HL-60 (cell line): ENCODE results near the gene MLC1.

Experiments
- DNase-seq, 2 experiments: peaks; one replicate each; pipeline ENCODE4 v3.0.0-alpha.2; 2010 to 2020; ENCODE audit warnings: low read depth in 1 of 2, low spot score in 1 of 2
- H3K27ac ChIP-seq: fragments of 250-450 bp; sonication (Bioruptor Pico); replicated peaks from 2 replicates; pipeline ENCODE4 v1.5.1; 2020; ENCODE audit warnings: mild to moderate bottlenecking, moderate library complexity
- H3K27me3 ChIP-seq: fragments of 250-450 bp; sonication (Bioruptor Pico); 2 replicates; pipeline ENCODE4 v1.5.1; 2021; ENCODE audit warnings: mild to moderate bottlenecking, moderate library complexity; ENCODE audit not compliant: insufficient read depth, poor library complexity, severe bottlenecking
- H3K4me3 ChIP-seq: replicated peaks from 2 replicates; pipeline ENCODE4 v1.5.1; 2011; ENCODE audit warnings: mild to moderate bottlenecking, control low read depth, low read length; ENCODE audit not compliant: insufficient read depth
- GABPA ChIP-seq: IDR thresholded peaks from 2 replicates; pipeline ENCODE4 v1.6.1; 2012; ENCODE audit warnings: low read depth
- POLR2AphosphoS5 ChIP-seq: IDR thresholded peaks from 2 replicates; pipeline ENCODE4 v1.6.1; 2012; ENCODE audit warnings: low read depth
- SPI1 ChIP-seq: IDR thresholded peaks from 2 replicates; pipeline ENCODE4 v1.6.1; 2012; ENCODE audit warnings: low read depth, mild to moderate bottlenecking, borderline replicate concordance
- TF ChIP-seq, protein P1 (sequence below): IDR thresholded peaks from one replicate; pipeline ENCODE4 v1.5.1; 2011; ENCODE audit warnings: low read length, control low read depth, inconsistent platforms; ENCODE audit not compliant: insufficient read depth
- TF ChIP-seq, protein P2 (sequence below): IDR thresholded peaks from 2 replicates; pipeline ENCODE4 v1.6.1; 2012; ENCODE audit warnings: low read depth; ENCODE audit not compliant: insufficient replicate concordance

Gene MLC1

DNA sequence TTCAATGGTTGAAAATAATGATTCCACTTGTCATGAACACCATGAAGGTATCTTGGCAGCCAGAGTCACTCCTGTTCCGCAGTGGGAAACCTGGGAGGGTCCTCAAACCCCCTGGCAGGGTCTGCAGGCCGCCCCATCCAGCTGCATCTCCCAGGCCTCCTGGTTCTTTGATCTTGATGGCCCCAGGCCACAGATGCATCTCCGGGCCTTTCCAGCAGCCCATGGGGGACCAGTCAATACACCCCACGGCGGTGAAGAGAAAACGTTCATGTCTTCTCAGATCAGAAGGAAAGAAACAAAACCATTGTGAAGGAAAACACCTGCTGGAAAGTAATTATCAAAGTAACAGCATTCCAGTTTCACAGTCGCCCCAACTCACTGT lies 25.4 kb downstream of the MLC1 start:
- DNase-seq = no peak
- H3K4me3 ChIP-seq = no peak overlapping the region
- no peak overlapping the region for H3K27ac ChIP-seq
- peaks cover 2% of the 10 kb centered on the region for H3K27me3 ChIP-seq
- TF ChIP-seq SPI1 = no peak
- TF ChIP-seq, protein P1, sequence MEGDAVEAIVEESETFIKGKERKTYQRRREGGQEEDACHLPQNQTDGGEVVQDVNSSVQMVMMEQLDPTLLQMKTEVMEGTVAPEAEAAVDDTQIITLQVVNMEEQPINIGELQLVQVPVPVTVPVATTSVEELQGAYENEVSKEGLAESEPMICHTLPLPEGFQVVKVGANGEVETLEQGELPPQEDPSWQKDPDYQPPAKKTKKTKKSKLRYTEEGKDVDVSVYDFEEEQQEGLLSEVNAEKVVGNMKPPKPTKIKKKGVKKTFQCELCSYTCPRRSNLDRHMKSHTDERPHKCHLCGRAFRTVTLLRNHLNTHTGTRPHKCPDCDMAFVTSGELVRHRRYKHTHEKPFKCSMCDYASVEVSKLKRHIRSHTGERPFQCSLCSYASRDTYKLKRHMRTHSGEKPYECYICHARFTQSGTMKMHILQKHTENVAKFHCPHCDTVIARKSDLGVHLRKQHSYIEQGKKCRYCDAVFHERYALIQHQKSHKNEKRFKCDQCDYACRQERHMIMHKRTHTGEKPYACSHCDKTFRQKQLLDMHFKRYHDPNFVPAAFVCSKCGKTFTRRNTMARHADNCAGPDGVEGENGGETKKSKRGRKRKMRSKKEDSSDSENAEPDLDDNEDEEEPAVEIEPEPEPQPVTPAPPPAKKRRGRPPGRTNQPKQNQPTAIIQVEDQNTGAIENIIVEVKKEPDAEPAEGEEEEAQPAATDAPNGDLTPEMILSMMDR = no peak
- TF ChIP-seq POLR2AphosphoS5 = no peak

DNA sequence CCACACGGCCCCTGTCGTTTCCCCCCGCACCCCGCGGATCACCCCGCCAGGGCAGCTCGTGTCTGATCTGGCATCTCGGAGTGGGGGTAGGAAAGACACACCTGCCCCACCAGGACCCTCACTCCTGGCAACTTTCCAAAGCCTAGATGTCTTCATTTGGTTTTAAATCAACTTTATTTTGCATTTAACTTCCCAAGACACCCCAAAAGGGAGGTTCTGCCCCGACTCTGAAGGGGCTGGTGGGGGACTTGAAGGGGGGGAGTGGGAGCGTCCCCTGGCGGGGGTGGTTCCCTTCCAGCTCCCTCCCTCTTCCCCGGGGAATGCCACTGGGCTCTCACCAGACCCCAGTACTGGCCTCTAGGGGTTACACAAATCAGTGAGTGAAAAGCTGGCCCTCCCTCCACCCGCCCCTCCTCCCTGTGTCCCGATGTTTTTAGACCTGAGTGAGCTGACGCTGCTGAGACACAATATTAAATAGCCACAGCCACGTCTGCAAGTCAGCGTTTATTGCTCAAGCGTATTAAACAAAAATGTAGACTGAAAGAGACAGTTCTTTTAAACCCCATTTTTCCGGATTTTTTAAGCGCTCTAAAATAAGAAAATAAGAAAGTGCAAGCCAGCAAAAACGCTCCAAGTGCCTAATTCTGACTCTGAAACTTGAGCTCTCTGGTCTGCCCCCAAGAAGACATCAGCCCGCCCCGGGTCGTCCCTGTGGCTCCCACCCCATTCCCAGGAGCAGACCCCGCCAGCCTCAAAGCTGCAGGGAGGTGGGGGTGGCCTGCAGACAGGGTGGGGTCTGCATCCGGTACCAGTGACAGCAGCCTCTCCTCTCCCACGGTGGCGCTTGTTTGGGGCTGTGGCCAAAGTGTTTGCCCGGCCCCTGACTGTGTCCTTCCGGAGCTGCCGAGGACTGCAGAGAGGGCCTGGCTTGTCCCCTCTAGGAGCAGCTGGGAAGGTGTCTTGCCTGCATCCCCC lies 26.0 kb downstream of the MLC1 start:
- DNase-seq = peak in 1 of 2 experiments; percentile 21
- Histone ChIP-seq H3K4me3 (no peak overlapping the region), H3K27ac (no peak overlapping the region), H3K27me3 (peaks cover 2% of the 10 kb centered on the region)
- TF ChIP-seq POLR2AphosphoS5 = peak; percentile 45; the same call in 1 of the 2 replicates
- TF ChIP-seq SPI1 = no peak
- TF ChIP-seq, protein P2, sequence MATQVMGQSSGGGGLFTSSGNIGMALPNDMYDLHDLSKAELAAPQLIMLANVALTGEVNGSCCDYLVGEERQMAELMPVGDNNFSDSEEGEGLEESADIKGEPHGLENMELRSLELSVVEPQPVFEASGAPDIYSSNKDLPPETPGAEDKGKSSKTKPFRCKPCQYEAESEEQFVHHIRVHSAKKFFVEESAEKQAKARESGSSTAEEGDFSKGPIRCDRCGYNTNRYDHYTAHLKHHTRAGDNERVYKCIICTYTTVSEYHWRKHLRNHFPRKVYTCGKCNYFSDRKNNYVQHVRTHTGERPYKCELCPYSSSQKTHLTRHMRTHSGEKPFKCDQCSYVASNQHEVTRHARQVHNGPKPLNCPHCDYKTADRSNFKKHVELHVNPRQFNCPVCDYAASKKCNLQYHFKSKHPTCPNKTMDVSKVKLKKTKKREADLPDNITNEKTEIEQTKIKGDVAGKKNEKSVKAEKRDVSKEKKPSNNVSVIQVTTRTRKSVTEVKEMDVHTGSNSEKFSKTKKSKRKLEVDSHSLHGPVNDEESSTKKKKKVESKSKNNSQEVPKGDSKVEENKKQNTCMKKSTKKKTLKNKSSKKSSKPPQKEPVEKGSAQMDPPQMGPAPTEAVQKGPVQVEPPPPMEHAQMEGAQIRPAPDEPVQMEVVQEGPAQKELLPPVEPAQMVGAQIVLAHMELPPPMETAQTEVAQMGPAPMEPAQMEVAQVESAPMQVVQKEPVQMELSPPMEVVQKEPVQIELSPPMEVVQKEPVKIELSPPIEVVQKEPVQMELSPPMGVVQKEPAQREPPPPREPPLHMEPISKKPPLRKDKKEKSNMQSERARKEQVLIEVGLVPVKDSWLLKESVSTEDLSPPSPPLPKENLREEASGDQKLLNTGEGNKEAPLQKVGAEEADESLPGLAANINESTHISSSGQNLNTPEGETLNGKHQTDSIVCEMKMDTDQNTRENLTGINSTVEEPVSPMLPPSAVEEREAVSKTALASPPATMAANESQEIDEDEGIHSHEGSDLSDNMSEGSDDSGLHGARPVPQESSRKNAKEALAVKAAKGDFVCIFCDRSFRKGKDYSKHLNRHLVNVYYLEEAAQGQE = no peak
- TF ChIP-seq, protein P1 = no peak
- TF ChIP-seq GABPA = no peak

DNA sequence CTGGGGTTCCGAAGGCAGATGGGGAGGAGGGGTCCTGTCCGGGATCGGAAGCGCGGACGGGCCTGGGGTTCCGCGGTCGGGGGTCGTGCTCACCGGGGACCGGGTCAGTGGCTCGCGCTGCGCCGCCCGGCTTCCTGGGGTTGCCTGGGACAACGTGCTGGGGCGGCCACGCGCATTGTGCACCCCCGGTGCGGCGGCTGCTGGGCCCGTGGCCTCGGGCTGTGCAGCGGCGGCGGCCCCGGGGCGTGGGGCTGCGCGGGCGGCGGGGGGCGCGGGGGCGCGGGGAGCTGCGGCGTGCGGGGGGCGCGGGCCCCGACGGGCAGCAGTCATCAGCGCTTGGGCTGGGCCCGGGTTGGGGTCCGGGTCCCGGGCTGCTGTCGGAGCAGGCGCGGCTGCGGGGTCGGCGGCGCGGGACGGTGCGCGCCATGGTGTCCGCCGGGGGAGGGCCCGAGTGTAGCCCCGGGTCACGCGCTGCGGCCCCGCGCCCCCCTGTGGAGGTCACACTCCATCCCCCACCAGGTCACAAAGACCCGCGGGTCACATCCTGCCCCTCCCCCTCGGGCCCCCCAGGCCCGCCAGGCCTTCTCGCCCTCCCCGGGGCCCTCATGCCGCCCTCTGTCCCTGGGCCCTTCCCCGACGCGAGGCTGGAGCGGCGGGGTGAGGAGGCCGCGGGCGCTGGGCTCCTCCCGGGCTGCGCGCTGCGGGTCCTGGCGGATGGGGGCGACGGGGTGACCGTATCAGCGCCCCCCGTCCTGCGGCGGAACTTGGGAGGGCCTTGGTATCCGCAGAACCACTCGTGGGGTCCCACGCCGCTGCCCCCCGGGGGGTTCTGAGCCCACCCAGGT lies 26.9 kb downstream of the MLC1 start, which contains the start of gene TTLL8:
Gene TTLL8, minus strand, starts transcription at position 238 of the 845 bp plus-strand sequence.
- H3K27me3 ChIP-seq = peaks cover 2% of the 10 kb centered on the region
- TF ChIP-seq, protein P2 = no peak
- TF ChIP-seq POLR2AphosphoS5 (no peak), SPI1 (no peak), GABPA (no peak)
- TF ChIP-seq, protein P1 = no peak

More for the DNA sequence above, 26.9 kb downstream of the MLC1 start, which contains the start of gene TTLL8:
- Histone ChIP-seq H3K4me3 (no peak within 1 kb of the TSS), H3K27ac (no peak within 1 kb of the TSS)
- DNase-seq = no peak
